NCI-H526 treated with DMSO at 0.1 percent for 48 hours (cell line): ENCODE results near the gene APAF1.
"Not testable (repeated sequence)": the region's sequence is repeated elsewhere in the genome, so short reads cannot be mapped to it uniquely, and the experiment has no call there.

Experiments used
- DNase-seq: peaks from one replicate; lab custom pipeline; 2025; lab: John Stamatoyannopoulos, UW

APAF1 gene

DNA sequence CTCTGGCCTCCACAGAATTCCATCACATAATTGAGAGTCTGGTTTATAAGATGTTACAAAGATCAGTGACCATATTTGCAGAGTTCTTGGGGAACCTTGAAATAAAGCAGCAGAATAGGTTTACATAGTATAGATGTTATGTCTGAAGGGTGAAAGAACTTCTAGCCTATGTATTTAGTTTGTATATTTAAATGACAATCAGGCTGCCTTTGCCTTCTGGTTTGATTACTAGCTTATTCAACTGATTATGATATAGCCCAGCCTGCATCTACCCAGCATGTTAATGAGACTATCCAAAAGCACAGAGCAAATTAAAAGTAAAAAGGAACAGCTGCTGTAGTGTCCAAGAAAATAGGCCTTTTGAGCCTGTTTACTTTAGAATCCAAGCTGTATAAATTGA lies 85.3 kb downstream of the APAF1 start:
- DNase-seq: no peak

DNA sequence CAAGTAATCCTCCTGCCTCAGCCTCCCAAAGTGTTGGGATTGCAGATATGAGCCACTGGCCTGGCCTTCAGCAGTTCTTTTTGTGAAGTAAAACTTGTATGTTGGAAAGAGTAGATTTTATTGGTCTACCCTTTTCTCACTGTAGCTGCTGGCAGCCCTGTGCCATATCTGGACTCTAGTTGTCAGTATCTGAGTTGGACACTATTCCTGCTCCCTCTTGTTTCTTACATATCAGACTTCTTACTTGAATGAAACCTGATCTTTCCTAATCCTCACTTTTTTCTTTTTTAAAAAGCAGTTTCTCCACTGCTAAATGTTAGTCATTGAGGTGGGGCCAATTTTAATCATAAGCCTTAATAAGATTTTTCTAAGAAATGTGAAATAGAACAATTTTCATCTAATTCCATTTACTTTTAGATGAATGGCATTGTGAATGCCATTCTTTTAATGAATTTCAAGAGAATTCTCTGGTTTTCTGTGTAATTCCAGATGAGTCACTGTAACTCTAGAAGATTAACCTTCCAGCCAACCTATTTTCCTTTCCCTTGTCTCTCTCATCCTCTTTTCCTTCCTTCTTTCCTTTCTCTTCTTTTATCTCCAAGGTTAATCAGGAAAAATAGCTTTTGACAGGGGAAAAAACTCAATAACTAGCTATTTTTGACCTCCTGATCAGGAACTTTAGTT lies 88.7 kb downstream of the APAF1 start:
- no peak for DNase-seq

DNA sequence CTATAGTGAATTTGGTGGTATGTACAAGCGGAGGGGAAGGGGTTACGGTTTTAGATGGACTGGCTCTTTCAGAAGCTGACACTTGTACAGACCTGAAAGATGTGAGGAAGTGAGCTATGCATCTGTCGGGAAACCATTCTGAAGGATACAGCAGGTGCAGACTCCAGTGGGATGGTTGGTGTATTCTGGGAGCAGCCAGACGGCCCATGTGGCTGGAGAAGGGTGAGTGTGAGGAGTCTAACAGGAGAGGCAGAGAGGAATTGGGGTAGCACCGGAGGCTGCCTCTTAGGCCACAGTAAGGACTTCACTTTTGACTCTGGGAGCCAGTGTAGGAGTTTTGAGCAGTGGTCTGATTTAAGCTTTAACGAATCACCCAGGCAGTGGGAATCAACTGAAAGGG lies 90.7 kb downstream of the APAF1 start:
- no peak for DNase-seq

DNA sequence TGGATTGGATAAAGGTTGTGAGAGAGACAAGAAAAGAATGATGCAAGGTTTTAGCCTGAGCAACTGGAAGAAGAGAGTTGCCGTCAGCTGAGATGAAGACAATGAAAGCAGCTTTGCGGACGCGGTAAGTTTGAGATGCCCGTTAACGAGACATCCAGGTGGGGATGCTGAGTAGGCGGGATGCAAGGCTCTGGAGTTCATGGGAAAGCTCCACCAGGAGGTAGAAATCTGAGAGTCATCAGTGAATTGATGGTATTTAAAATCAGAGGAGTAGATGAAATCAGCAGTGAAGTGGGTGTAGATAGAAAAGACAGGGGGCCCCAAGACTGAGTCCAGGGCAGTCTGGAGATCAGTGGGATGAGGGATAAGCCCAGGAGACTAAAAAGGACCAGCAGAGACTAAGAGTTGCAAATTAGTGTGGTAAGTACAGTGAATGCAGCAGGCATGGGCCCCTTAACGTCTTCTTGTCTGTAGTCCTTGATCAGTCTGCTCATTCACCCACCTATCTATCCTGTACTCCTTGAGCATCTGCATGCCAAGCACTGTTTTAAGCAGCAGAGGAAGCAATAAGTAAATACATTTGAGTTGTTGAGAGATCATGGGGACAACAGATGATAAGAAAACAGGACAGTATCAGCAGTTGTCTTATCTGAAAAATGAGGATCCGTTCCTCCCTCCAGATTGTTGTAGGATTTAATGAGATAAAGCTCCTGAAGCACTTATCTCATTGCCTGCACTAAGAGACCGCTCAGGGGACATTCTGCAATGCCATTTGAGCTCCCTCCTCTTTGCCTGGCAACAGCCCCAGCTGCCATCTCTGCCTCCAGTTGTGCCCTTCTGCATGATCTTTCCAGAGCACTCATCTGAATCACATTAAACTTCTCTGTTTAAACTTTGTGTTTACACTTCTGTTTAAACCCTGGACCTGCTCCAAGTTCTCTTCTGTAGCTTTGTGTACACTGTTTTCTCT lies 91.5 kb downstream of the APAF1 start:
- DNase-seq: no peak

DNA sequence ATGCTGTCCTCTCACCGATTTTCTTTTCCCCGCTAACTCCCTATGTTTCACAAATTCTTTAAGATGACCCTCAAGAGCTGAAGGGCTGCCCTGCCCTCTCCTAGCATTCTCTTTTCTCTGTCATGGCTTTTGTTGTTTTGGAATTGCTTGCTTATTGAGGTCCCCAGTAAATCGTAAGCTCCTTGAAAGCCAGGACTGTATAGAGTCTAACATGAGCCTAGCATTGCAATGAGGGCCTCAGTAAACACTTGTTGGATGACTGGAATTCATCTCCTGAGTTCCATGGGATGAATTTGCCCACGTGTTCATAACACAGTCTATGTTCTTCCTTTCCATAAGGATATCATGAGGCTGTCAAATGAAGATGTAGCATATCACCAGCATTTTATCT lies 92.2 kb downstream of the APAF1 start:
- DNase-seq: no peak

DNA sequence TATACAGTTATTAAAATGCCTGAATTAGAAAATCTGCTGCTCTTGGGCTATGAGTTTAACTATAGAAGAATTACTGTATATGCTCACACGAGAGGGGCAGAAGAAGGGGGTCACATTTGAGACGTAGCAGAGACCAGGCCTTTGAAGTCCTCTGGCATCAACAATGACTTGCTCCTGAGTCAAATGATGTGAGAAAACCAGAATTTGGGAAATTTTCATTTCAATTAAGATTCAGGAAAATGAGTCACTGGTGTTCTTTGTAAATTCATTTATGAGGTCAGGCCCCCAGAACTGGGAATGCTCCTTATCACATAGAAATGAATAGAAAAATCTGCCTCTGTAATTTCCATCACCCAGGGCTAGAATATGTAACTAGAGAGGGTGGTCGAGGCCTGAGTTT lies 92.9 kb downstream of the APAF1 start:
- no peak for DNase-seq

DNA sequence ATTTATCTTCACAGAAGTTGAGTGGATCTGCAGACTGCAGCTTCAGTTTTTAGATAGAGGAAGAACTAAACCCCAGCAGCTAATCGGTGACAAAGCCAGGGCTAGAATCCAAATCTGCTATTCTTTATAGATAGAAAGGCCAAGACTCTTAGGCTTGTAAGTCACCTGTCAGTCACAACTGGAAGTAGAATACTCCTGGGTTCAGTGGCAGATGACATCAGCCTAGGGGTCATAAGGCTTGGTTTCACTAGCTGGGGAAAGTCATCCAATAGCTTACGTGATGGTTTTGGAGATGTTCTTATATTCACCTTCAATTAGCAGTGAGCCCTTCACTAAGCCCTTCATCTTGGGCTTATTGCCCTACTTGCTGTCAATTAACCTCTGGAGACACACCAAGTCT lies 93.4 kb downstream of the APAF1 start:
- no peak for DNase-seq

DNA sequence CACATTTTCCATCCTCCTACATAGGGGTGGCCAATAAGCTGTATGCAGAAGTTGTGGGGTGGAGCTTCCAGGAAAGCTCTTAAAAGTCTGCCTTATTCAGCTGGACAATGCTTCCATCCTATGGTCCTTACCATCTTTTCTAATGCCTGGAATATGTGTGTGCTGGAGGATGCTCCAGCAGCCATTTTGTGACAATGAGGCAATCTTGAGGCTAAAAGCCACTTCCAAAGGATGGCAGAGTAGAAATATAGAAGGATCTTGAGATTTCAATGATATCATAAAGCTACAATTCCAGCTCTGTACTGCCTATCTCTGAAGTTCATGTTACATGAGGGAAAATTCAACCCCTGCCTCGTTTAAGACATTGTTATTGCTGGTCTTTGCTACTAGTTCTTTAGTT lies 95.7 kb downstream of the APAF1 start:
- DNase-seq: no peak

DNA sequence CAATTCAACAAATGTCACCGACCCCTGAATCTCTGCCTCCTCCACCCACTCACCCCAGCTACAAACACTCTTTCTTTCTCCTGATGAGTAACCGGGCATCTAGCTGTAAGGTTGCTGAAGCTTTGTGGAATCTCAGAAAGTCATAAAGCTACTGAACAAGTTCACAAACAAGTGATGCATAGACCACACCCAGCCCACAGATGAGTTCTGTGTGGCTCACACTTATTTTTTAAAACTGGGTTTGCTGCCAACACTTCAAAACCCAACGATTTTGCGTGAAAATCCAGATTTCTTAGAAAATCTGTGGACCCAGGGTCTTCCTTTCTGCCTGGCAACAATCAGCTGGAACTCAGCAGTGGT lies 96.1 kb downstream of the APAF1 start:
- no peak for DNase-seq

DNA sequence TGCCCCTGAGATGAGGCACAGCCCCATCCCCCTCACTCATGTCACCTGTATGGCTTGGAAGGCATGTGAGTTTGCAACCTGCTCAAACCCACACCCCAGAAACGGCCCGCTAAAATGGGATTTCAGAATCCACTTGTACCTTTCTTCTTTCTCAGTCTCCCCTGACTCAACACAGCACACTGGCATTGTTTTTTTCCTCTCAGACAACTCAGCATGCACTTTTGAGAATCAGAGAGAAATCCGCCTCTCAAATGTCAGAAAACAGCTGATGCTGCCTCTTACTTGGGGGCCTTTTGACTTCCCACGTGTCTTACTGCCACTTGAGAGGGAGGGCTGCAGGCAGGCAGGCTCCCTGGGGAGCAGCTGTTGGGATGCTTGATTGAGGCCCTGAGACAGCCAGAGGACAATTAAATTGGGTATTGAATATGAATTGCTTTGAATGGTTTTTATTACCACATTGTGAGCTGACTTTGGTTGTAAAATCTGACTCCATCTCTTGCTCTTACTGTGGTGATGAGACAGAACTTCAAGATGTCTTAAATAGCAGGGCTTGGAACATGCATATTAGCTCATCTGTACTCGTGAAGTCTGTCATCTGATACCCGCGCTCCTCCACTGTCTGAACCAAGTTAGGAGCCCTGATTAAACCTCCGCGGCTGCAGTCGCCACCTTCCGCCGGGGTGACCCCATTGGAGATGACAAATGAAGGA lies 96.6 kb downstream of the APAF1 start:
- no peak for DNase-seq

DNA sequence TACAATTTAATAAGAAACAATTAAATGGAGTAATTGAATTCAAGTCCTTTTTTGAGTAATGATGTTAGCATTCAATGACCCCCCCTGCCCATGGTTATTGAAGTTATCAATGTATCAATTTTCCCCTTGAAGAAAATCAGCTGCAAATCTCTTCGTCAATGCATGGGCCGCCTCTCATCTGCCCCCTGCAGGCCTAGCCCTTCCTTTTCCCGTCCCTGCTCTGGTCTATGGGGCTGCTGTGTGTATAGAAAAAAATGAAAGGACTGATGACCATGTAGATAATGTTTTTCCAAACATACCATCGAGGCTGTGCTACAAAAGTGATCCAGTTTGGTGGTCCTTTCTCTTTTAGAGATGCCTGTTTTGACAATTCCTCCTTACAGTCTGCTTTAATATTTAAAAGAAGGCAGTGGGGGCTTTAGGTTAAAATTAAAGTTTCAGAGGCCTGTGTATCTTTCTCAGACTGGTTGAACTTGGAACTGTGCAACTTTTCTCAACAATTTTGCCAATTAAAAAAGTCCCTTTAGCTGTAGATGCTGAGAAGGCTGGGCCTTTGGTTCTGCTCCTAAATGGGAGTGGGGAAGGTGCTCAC lies 98.4 kb downstream of the APAF1 start:
- no peak for DNase-seq

DNA sequence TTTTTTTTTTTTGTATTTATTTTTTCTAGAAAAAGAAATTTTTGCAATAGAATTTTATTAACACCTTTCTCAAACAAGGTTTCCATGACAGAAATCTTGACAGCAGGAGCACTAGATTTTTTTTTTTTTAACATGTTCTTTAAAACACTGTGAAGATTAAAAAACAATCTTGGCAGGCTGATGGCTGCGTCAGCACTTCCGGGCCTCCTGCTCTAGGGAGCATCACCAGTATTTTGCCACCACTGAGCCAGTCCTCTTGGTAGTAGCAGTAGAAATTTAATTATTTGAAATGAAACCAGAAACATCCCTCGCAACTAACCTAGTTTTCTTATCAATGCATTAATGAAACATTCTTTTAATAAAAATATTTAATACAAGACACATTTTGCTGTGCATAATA lies 99.6 kb downstream of the APAF1 start:
- no peak for DNase-seq

DNA sequence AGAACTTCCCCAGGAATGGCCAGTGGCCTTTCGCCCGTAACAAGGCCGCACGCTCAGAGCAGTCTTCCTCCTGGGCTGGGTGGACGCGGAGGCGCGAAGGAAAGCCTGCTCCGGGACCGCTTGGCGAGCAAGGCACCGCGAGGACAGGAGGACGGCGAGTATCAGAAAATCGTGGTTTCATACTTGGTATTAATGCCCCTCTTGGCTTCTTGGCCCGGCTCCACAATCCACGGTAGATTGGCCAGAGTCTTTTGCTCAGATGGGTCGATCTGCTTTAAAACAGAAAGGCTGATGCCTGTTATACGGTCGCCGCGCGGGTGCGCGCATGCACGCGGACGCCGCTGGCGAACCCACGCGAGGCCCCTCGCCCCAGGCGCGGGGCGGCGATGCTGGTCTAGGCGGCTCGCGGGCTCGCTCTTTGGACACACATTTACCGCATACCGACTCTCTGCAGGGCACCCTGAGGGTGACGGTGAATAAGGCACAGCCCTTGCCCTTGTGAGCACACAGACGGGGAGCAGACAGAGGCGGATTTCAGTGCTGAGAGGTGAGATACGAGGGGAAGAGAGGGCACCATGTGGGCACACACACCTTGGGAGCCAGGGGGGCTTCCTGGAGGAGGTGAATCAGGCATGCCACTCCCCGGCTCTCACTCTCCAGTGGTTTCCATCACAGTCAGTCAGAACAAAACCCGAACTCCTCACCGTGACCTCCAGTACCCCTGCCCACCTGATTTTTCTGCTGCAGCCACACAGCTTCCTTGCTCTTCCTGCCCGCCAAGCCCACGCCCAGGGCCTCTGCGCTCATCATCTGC lies 100.7 kb downstream of the APAF1 start:
- DNase-seq: no peak

DNA sequence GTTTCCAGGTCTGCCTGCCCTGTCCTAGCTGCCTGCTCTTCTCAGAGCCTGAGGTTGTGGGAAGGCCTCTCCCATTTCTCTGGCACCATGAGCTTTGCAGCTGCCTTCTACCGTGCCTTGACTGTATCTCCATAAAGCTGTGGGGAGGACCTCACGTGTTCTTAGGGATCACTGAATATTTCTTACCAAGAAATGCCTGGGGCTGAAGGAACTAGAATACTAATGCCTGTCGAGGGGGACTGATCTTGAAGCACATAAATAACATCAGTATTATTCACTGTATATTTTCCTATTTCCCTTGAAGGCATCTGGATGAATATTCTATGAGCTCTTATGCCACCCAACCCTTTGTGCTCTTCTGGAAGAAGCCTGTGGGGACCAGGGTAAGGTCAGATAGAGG lies 103.4 kb downstream of the APAF1 start:
- DNase-seq: no peak

DNA sequence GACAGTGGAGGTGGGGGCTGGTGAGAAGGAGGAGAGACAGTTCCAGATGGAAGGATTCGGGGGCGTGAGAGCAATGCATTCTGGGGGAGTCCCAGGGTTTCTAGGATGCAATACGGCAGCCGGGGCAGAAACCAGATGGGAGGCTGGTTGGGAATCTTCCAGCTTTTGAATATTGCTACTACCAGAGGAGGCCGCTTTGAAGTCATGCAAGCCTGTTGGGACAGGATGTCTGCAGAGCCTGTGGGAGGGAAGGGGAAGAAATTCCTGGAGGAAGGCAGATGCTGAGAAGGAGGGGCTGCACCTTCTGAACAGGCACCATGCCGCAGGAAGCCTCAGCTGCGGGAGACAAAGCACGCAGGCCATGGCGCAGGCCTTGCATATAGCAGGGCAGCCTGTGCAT lies 105.4 kb downstream of the APAF1 start:
- DNase-seq: no peak

DNA sequence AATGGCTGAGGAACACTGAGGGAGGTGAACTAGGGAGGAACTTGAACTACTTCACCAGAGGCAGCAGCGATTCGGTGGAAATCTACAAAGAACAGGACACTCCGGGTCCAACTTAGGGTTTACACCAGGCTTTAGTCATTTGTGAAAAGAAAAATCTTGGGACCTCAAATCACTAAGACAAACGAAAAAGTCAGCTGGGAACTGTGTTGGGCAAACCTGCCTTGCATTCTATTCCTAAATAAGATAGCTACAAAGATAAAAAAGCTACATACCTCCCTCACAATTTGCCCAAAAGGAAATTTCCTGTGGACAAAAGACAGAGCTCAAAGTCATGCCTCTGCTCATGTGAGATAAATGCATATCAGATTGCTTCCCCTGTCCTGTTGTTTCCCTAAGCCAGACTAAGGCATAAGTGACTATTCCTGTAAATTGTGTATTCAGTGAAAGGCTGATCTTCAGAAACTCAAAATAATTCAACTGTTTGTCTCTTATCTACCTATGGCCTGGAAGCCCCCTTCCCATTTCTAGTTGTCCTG lies 106.6 kb downstream of the APAF1 start:
- DNase-seq: no peak

DNA sequence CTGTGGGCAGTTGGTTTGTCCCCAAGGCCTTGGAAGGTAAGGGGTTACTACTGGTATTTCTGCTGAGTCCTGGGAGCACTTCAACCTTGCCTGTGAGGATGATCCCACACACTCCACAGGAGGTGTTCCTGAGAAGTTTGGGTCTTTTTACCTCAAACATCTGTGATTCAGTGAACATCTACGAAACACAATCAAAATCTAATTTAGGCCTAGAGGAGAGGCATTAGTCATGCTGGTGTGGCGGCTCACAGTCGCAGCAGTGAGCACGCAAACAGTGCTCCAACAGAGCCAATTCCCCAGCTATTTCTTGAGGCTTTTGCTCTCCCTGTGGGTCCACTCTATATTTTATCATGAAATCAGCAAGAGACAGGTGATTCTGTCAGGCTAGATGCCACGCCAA lies 107.6 kb downstream of the APAF1 start:
- no peak for DNase-seq

DNA sequence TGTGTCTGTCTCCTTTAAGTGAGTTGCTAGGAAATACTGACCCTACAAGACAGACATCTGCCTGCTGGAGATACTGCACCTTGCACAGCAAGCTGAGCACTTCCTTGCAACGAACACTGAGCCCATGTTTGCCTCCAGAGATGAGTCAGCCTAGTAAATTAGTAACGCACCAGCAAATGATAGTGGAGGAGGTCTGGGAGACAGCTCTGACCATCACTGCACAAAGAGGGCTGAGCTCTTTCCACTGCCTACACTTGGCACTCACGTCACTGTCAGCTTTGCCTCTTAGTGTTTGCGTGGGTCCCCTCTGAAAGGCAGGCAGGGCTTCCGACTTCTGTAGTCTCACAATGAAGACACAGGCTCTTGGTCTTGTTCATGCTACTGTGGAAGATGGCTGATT lies 109.0 kb downstream of the APAF1 start:
- DNase-seq: no peak

DNA sequence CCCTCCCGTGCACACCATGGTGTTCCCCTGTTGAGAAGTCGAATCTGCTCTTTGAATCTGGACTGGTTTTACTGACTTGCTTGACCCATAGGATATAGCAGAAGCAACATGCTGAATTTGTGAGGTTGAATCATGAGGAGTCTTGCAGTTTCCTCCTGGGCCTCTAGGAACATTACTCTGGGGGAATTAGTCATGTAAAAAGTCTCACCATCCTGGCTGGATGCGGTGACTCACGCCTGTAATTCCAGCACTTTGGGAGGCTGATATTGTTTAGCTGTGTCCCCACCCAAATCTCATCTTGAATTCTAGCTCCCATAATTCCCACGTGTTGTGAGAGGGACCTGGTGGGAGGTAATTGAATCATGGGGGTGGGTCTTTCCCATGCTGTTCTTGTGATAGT lies 110.8 kb downstream of the APAF1 start:
- not testable (repeated sequence) for DNase-seq

DNA sequence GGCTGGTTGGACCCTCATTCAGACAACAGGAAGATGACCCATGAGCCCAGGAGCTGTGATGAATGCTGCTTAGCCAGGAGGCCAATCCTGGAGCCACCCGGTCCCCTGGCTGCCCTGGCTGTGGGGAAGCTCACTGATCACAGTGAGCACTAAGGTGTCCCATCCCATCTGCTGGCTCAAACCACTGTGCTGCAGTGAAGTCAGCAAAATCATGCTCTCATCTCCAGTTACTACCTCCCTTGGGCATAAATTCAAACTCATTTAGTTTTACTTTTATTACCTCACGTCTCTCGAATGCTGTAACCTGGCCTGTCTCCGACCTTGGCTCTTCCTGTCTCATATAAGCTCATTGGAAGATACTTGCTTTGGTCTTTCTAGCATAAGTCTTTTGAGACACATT lies 112.4 kb downstream of the APAF1 start:
- DNase-seq: no peak

DNA sequence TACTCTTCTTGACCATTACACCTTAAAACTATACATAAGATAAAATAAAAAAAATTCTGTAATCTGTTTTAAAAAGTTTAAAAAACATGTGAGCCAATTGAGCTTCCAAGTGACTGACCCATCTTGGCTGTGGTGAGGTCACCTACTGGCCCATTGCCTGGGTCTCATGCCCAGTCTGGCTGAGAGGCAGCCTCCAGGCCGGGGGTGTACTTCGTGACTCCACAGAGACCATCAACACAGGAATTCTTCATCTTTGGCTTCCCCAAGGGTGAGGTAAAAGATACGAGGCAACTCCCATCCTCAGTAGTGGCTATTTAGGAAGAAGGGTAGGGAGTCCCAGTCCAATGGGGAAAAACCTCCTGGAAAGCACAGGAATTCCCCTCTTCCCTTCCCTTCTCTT lies 113.2 kb downstream of the APAF1 start:
- DNase-seq: no peak
